GM23338 (cell line): ENCODE measurements around the gene ZNF19. TPM values are rescaled to one million over a fixed set of nuclear protein-coding genes. Genes with fewer than 3 reads are reported as not detected.

Source experiments
- ATAC-seq: fragments of 200-7000 bp; cut with Tn5 transposase; 3 replicates; pipeline ENCODE4 v1.9.1; 2020
- DNase-seq: peaks from one replicate; pipeline ENCODE4 v3.0.0-alpha.2; 2015; ENCODE audit warnings: low spot score
- H2AFZ ChIP-seq: fragments of 200-600 bp; sonication (generic); 2 replicates; pipeline ENCODE4 v1.8.0; 2016; ENCODE audit warnings: antibody characterized with exemption, mild to moderate bottlenecking, moderate library complexity
- H3F3A ChIP-seq: fragments of 200-600 bp; sonication (generic); replicated peaks from 2 replicates; pipeline ENCODE4 v1.8.0; 2017; ENCODE audit warnings: antibody characterized with exemption, mixed run types, low read depth
- H3K27ac ChIP-seq: fragments of 200-600 bp; sonication (generic); 2 replicates; pipeline ENCODE4 v1.6.1; 2016; ENCODE audit warnings: low read depth
- H3K27me3 ChIP-seq: fragments of 200-600 bp; sonication (generic); 2 replicates; pipeline ENCODE4 v1.8.0; 2016; ENCODE audit warnings: mild to moderate bottlenecking, mixed run types, moderate library complexity; ENCODE audit not compliant: insufficient read depth
- H3K36me3 ChIP-seq: fragments of 200-600 bp; sonication (generic); 2 replicates; pipeline ENCODE4 v1.8.0; 2016; ENCODE audit warnings: mild to moderate bottlenecking; ENCODE audit not compliant: insufficient read depth
- H3K4me1 ChIP-seq: fragments of 200-600 bp; sonication (generic); 2 replicates; pipeline ENCODE4 v1.8.0; 2016; ENCODE audit warnings: mild to moderate bottlenecking, moderate library complexity; ENCODE audit not compliant: insufficient read depth
- H3K4me2 ChIP-seq: fragments of 200-600 bp; sonication (generic); 2 replicates; pipeline ENCODE4 v1.7.1; 2017; ENCODE audit warnings: mixed run types
- H3K4me3 ChIP-seq: fragments of 200-600 bp; sonication (generic); 2 replicates; pipeline ENCODE4 v1.6.1; 2016; ENCODE audit warnings: mixed run types
- H3K79me2 ChIP-seq: fragments of 200-600 bp; sonication (generic); replicated peaks from 2 replicates; pipeline ENCODE4 v1.8.0; 2017; ENCODE audit warnings: mild to moderate bottlenecking; ENCODE audit not compliant: insufficient read depth
- H3K9me2 ChIP-seq: fragments of 200-600 bp; sonication (generic); 2 replicates; pipeline ENCODE4 v1.8.0; 2017; ENCODE audit not compliant: insufficient read depth
- H4K20me1 ChIP-seq: fragments of 200-600 bp; sonication (generic); replicated peaks from 2 replicates; pipeline ENCODE4 v1.8.0; 2017; ENCODE audit warnings: mild to moderate bottlenecking; ENCODE audit not compliant: insufficient read depth
- H3K27ac Mint-ChIP-seq: 2 replicates; pipeline ENCODE4 v1.8.0; 2020; ENCODE audit warnings: inconsistent platforms, mild to moderate bottlenecking, moderate library complexity, mixed read lengths
- H3K27me3 Mint-ChIP-seq: 3 replicates; pipeline ENCODE4 v1.8.0; 2022; ENCODE audit warnings: low read depth, mild to moderate bottlenecking, moderate library complexity, mixed read lengths, inconsistent platforms; ENCODE audit not compliant: insufficient read depth, poor library complexity
- H3K36me3 Mint-ChIP-seq: 3 replicates; pipeline ENCODE4 v1.8.0; 2021; ENCODE audit warnings: low read depth, mild to moderate bottlenecking, inconsistent platforms, moderate library complexity, mixed read lengths
- H3K4me1 Mint-ChIP-seq: 3 replicates; pipeline ENCODE4 v1.8.0; 2020; ENCODE audit warnings: mild to moderate bottlenecking, inconsistent platforms, mixed read lengths
- H3K4me3 Mint-ChIP-seq: 3 replicates; pipeline ENCODE4 v1.8.0; 2021; ENCODE audit warnings: moderate library complexity, mild to moderate bottlenecking, inconsistent platforms, mixed read lengths
- H3K9me3 Mint-ChIP-seq: 3 replicates; pipeline ENCODE4 v1.8.0; 2020; ENCODE audit warnings: moderate library complexity, mild to moderate bottlenecking, inconsistent platforms, mixed read lengths
- CREB1 ChIP-seq: fragments of 250-450 bp; sonication (Bioruptor Pico); IDR thresholded peaks from 2 replicates; pipeline ENCODE4 v1.5.0; 2020; ENCODE audit warnings: low read depth, mild to moderate bottlenecking, moderate library complexity
- EZH2 ChIP-seq: fragments of 200-600 bp; sonication (generic); IDR thresholded peaks from one replicate; pipeline ENCODE4 v1.8.0; 2017; ENCODE audit warnings: antibody characterized with exemption, mild to moderate bottlenecking, low read depth; ENCODE audit not compliant: unreplicated experiment
- JUNB ChIP-seq: IDR thresholded peaks from one replicate; pipeline ENCODE4 v1.6.1; 2016; ENCODE audit warnings: antibody characterized with exemption; ENCODE audit not compliant: unreplicated experiment
- NANOG ChIP-seq: IDR thresholded peaks from 2 replicates; pipeline ENCODE4 v1.6.1; 2016; ENCODE audit warnings: antibody characterized with exemption, borderline replicate concordance
- POLR2AphosphoS5 ChIP-seq: IDR thresholded peaks from 2 replicates; pipeline ENCODE4 v1.6.1; 2016; ENCODE audit warnings: antibody characterized with exemption, low read depth
- REST ChIP-seq: IDR thresholded peaks from one replicate; pipeline ENCODE4 v1.6.1; 2018; ENCODE audit warnings: antibody characterized with exemption; ENCODE audit not compliant: unreplicated experiment
- STAT1 ChIP-seq: IDR thresholded peaks from one replicate; pipeline ENCODE4 v1.6.1; 2016; ENCODE audit warnings: antibody characterized with exemption; ENCODE audit not compliant: unreplicated experiment
- ZNF114 ChIP-seq: fragments of 250-450 bp; sonication (Bioruptor Pico); IDR thresholded peaks from 2 replicates; pipeline ENCODE4 v1.5.0; 2020; ENCODE audit warnings: mild to moderate bottlenecking, moderate library complexity
- ZNF331 ChIP-seq: fragments of 250-450 bp; sonication (Bioruptor Pico); IDR thresholded peaks from 2 replicates; pipeline ENCODE4 v1.5.0; 2020; ENCODE audit warnings: low read depth, mild to moderate bottlenecking, moderate library complexity
- polyA plus RNA-seq: library from polyadenylated mRNA; unstranded; fragments of >200 nt; fragmentation: Nextera tagmentation; extraction: Ambion mirVana; gene quantifications from 2 replicates; pipeline ENCODE4 v1.2.1, GENCODE V29; 2016
- total RNA-seq: library from RNA; depleted of rRNA; stranded (reverse); fragments of >200 nt; shearing (Covaris generic); gene quantifications from 2 replicates; pipeline ENCODE4 v1.2.3, GENCODE V29; 2014
- TF ChIP-seq, protein P1 (sequence below), 2 experiments: fragments of 200-600 bp in 1 of 2; sonication (generic) in 1 of 2; conservative IDR thresholded peaks; 2 replicates each; pipeline versions ENCODE4 v1.5.1 to v1.6.1; 2016 to 2017; ENCODE audit warnings: antibody characterized with exemption in 2 of 2, low read depth in 2 of 2, mild to moderate bottlenecking in 2 of 2, moderate library complexity in 1 of 2
- TF ChIP-seq, protein P2 (sequence below): fragments of 250-450 bp; sonication (Bioruptor Pico); IDR thresholded peaks from 2 replicates; pipeline ENCODE4 v1.5.0; 2020; ENCODE audit warnings: mild to moderate bottlenecking, moderate library complexity

ZNF19 gene
- total and polyA plus RNA-seq, 2 experiments from 2014 or later: 1.0 to 4.8 TPM

DNA sequence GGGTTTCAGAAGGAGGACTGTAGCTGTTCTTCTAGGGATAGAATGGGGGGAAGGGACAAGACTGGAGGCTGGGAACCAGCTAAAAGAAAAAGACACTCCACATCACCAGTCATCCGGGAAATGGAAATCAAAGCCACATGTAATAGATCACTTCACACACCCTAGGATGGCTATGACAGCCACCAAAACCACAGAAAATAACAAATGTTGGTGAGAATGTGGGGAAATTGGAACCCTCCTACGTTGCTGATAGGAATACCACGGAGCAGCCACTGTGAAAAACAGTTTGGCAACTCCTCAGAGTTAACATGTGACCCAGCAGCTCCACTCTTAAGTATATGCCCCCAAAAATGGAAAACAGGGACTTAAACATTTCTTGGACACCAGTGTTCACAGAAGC, 49.6 kb downstream of the ZNF19 start:
- H3K27me3 Mint-ChIP-seq: peaks cover 13% of the 10 kb centered on the region
- no peak for ATAC-seq
- no peak overlapping the region; the same call in 1 of the 2 replicates for H3K27ac Mint-ChIP-seq

More for the DNA sequence above, 49.6 kb downstream of the ZNF19 start:
- DNase-seq: no peak
- H3F3A ChIP-seq: no peaks in the 10 kb centered on the region
- H4K20me1 ChIP-seq: no peaks in the 10 kb centered on the region
- no peak overlapping the region for H2AFZ ChIP-seq
- no peaks in the 10 kb centered on the region for H3K36me3 ChIP-seq
- peaks cover 25% of the 10 kb centered on the region for H3K9me3 Mint-ChIP-seq
- peaks cover 5% of the 10 kb centered on the region for H3K36me3 Mint-ChIP-seq
- no peak overlapping the region for H3K27ac ChIP-seq
- no peaks in the 10 kb centered on the region for H3K4me1 Mint-ChIP-seq
- TF ChIP-seq EZH2 (no peak), REST (no peak), ZNF114 (CRISPR knock-in tag) (no peak), JUNB (no peak), POLR2AphosphoS5 (no peak), NANOG (no peak), ZNF331 (CRISPR knock-in tag) (no peak), STAT1 (no peak), CREB1 (CRISPR knock-in tag) (no peak)
- TF ChIP-seq, protein P1, sequence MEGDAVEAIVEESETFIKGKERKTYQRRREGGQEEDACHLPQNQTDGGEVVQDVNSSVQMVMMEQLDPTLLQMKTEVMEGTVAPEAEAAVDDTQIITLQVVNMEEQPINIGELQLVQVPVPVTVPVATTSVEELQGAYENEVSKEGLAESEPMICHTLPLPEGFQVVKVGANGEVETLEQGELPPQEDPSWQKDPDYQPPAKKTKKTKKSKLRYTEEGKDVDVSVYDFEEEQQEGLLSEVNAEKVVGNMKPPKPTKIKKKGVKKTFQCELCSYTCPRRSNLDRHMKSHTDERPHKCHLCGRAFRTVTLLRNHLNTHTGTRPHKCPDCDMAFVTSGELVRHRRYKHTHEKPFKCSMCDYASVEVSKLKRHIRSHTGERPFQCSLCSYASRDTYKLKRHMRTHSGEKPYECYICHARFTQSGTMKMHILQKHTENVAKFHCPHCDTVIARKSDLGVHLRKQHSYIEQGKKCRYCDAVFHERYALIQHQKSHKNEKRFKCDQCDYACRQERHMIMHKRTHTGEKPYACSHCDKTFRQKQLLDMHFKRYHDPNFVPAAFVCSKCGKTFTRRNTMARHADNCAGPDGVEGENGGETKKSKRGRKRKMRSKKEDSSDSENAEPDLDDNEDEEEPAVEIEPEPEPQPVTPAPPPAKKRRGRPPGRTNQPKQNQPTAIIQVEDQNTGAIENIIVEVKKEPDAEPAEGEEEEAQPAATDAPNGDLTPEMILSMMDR (conservative IDR thresholded peaks at IDR 0.05; ENCODE audit: low read depth in 2 of 2): no peak
- TF ChIP-seq, protein P2, sequence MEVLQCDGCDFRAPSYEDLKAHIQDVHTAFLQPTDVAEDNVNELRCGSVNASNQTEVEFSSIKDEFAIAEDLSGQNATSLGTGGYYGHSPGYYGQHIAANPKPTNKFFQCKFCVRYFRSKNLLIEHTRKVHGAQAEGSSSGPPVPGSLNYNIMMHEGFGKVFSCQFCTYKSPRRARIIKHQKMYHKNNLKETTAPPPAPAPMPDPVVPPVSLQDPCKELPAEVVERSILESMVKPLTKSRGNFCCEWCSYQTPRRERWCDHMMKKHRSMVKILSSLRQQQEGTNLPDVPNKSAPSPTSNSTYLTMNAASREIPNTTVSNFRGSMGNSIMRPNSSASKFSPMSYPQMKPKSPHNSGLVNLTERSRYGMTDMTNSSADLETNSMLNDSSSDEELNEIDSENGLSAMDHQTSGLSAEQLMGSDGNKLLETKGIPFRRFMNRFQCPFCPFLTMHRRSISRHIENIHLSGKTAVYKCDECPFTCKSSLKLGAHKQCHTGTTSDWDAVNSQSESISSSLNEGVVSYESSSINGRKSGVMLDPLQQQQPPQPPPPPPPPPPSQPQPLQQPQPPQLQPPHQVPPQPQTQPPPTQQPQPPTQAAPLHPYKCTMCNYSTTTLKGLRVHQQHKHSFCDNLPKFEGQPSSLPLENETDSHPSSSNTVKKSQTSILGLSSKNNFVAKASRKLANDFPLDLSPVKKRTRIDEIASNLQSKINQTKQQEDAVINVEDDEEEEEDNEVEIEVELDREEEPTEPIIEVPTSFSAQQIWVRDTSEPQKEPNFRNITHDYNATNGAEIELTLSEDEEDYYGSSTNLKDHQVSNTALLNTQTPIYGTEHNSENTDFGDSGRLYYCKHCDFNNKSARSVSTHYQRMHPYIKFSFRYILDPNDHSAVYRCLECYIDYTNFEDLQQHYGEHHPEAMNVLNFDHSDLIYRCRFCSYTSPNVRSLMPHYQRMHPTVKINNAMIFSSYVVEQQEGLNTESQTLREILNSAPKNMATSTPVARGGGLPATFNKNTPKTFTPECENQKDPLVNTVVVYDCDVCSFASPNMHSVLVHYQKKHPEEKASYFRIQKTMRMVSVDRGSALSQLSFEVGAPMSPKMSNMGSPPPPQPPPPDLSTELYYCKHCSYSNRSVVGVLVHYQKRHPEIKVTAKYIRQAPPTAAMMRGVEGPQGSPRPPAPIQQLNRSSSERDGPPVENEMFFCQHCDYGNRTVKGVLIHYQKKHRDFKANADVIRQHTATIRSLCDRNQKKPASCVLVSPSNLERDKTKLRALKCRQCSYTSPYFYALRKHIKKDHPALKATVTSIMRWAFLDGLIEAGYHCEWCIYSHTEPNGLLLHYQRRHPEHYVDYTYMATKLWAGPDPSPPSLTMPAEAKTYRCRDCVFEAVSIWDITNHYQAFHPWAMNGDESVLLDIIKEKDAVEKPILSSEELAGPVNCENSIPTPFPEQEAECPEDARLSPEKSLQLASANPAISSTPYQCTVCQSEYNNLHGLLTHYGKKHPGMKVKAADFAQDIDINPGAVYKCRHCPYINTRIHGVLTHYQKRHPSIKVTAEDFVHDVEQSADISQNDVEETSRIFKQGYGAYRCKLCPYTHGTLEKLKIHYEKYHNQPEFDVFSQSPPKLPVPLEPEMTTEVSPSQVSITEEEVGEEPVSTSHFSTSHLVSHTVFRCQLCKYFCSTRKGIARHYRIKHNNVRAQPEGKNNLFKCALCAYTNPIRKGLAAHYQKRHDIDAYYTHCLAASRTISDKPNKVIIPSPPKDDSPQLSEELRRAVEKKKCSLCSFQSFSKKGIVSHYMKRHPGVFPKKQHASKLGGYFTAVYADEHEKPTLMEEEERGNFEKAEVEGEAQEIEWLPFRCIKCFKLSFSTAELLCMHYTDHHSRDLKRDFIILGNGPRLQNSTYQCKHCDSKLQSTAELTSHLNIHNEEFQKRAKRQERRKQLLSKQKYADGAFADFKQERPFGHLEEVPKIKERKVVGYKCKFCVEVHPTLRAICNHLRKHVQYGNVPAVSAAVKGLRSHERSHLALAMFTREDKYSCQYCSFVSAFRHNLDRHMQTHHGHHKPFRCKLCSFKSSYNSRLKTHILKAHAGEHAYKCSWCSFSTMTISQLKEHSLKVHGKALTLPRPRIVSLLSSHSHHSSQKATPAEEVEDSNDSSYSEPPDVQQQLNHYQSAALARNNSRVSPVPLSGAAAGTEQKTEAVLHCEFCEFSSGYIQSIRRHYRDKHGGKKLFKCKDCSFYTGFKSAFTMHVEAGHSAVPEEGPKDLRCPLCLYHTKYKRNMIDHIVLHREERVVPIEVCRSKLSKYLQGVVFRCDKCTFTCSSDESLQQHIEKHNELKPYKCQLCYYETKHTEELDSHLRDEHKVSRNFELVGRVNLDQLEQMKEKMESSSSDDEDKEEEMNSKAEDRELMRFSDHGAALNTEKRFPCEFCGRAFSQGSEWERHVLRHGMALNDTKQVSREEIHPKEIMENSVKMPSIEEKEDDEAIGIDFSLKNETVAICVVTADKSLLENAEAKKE (CRISPR knock-in tag): no peak
- H3K27me3 ChIP-seq: no peaks in the 10 kb centered on the region; the same call in 1 of the 2 replicates
- H3K4me1 ChIP-seq: no peaks in the 10 kb centered on the region
- no peak overlapping the region for H3K4me3 Mint-ChIP-seq
- H3K79me2 ChIP-seq: no peaks in the 10 kb centered on the region
- no peak overlapping the region for H3K4me3 ChIP-seq
- H3K4me2 ChIP-seq: no peak overlapping the region
- no peaks in the 10 kb centered on the region for H3K9me2 ChIP-seq
